Measurements from ENCODE around the gene HHEX.

The HHEX gene

DNA sequence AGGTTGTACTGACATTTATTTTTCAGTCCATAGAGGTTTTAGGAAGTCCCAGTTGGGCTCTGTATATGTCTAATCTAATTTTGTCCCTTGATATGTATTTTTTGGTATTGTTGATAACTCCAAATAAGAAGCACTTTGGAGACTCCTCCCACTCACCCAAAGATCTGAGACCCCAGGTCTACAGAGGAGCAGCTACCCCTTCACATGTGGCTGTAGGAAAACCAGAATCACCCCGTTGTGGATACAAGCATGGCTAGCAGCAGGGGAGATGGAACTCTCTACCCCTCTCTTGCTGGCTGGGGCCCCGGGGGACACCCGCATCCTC is 9.4 kb downstream of the HHEX start:
- H3K4me3 ChIP-seq (ENCODE audit: control insufficient read depth, low read depth, low read length), result peak overlapping the region; percentile 54
- TF ChIP-seq, protein P1, sequence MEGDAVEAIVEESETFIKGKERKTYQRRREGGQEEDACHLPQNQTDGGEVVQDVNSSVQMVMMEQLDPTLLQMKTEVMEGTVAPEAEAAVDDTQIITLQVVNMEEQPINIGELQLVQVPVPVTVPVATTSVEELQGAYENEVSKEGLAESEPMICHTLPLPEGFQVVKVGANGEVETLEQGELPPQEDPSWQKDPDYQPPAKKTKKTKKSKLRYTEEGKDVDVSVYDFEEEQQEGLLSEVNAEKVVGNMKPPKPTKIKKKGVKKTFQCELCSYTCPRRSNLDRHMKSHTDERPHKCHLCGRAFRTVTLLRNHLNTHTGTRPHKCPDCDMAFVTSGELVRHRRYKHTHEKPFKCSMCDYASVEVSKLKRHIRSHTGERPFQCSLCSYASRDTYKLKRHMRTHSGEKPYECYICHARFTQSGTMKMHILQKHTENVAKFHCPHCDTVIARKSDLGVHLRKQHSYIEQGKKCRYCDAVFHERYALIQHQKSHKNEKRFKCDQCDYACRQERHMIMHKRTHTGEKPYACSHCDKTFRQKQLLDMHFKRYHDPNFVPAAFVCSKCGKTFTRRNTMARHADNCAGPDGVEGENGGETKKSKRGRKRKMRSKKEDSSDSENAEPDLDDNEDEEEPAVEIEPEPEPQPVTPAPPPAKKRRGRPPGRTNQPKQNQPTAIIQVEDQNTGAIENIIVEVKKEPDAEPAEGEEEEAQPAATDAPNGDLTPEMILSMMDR (conservative IDR thresholded peaks at IDR 0.05; ENCODE audit: control insufficient read depth, insufficient read depth, low read depth, low read length), result no peak
- no peak for DNase-seq (ENCODE audit: low read depth)

DNA sequence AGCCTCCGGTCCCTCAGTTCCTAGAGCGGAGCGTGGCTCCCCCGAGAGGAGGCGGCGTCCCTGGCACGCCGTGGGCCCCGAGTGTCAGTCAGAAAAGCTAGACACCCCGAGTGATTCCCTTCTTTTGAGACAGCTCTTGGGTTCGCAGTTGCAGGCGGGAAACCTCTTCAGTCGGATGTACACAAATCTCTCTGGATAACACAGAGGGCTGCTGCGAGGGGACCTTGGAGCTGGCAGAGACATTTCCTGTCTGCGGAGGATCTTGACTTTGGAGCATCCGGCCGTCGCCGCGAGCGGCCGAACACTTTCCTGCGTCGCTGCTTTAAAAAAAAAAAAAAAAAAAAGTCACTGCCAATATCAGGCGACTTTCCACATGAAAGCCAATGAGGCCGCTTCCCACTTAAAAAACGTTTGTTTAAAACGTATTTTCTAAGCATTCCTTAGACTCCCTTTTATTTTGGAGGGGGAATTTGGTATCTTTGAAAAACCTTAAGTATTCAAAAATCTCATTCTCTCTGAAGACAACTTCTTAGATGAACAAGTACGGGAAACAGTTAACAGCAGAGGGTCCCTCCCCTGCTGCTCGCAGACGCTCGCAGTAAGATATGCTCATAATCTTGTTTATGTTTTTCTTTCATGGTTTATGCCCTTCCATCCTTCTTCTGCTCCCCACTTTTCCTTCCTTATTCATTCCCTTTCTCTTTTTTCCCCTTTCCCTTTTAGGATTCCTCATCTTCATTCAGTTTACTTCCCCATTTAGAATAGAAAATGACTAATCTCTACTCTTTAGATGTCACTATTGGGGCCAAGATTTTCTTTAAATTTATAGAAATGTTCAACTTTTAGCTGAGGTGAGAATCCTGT is 10.0 kb downstream of the HHEX start:
- peak overlapping the region; percentile 54 for H3K4me3 ChIP-seq (ENCODE audit: control insufficient read depth, low read depth, low read length)
- TF ChIP-seq, protein P1 (conservative IDR thresholded peaks at IDR 0.05; ENCODE audit: control insufficient read depth, insufficient read depth, low read depth, low read length), result no peak
- peak; percentile 43 for DNase-seq (ENCODE audit: low read depth)

DNA sequence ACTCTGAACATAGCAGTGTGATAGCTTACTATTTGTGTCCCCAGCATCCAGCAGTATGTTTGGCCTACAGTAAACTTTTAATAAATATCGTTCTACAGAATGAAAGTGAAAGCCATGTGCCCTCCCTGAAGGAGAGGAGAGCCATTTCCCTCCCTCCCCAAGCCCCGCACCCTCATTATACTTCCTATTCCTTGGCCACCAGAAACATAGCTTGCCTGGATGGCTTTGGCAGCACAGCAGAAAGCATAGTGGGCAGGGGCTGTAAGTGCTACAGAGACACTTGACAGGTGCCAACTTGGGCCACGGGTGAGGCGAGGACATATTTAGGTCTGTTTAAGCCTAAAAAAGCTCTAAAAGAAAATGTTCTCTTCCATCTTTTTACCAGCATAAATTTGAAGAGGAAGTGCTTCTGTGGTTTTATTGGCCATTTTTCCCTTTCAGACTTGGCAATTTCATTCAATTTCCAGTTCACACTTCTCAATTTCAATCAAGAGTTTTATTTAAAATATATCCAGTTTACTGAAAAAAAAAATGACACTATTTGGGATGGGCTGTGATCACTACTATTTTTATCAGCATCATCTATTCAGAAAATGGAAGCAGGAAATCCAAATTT is 12.7 kb downstream of the HHEX start:
- TF ChIP-seq, protein P1 (conservative IDR thresholded peaks at IDR 0.05; ENCODE audit: control insufficient read depth, insufficient read depth, low read depth, low read length), result no peak
- H3K4me3 ChIP-seq (ENCODE audit: control insufficient read depth, low read depth, low read length), result no peak overlapping the region
- DNase-seq (ENCODE audit: low read depth), result no peak

DNA sequence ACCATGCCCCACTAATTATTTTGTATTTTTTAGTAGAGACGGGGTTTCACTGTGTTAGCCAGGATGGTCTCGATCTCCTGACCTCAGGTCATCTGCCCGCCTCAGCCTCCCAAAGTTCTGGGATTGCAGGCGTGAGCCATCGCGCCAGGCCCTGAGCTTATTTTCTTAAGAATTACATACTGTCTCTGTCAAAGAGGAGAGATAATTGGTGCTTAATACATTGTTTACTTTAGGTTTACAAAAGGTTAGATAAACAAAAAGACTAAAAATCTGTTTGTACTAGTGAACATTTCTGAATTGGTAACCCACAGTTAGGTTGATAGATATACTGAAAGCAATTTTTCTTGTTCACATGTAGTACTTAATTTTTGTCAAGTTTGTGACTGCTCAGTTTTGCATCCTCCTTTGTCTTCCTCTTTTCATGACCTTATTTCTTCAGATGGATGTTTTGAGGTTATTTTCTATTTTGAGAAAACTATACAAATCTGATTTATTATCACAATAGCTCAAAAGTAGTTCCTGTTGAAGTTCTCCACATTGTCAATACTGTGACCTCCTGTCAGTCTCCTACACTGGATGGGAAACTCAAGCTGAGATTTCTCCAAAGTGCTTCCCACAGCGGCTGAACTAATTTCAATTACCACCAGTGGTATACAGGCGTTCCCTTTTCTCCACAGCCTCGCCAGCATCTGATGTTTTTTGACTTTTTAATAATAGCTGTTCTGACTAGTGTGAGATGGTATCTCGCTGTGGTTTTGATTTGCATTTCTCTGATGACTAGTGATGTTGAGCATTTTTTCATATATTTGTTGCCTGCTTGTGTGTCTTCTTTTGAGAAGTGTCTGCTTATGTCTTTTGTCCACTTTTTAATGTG is 22.5 kb downstream of the HHEX start:
- H3K4me3 ChIP-seq (ENCODE audit: control insufficient read depth, low read depth, low read length), result no peak overlapping the region
- TF ChIP-seq, protein P1 (conservative IDR thresholded peaks at IDR 0.05; ENCODE audit: control insufficient read depth, insufficient read depth, low read depth, low read length), result no peak
- no peak for DNase-seq (ENCODE audit: low read depth)

DNA sequence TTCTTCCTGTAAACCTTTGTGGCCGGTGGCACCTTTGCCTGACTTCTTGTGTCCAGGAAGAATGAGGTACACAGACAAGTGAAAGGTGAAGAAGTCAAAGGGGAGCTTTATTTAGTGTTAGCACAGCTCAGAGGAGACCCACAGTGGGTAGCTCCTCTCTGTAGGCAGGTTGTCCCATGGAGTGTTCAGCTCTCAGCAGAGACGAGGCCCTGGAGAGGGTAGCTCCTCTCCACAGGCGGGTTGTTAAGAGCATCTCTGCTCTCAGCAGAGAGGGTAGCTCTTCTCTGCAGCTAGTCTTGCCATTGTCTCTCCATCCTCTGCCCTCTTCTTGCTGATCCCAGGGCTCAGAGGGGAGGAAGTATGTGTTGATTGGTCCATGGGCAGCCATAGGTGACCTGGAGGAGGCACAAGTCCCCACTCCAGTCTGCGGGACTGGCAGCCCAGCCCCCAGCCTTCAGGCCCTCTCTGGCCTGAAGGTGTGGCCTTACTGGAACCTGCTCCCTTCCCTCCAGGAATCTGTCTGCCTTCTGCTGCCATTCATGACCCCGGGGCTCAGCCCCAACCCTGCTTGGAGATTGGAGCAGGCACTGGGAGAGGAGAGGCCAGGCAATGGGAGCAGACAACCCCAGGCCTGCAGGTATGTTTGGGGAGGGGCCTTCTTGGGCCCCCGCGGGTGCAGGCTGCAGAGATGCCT is 24.5 kb downstream of the HHEX start:
- TF ChIP-seq, protein P1 (conservative IDR thresholded peaks at IDR 0.05; ENCODE audit: control insufficient read depth, insufficient read depth, low read depth, low read length), result no peak
- DNase-seq (ENCODE audit: low read depth), result no peak
- H3K4me3 ChIP-seq (ENCODE audit: control insufficient read depth, low read depth, low read length), result no peak overlapping the region

DNA sequence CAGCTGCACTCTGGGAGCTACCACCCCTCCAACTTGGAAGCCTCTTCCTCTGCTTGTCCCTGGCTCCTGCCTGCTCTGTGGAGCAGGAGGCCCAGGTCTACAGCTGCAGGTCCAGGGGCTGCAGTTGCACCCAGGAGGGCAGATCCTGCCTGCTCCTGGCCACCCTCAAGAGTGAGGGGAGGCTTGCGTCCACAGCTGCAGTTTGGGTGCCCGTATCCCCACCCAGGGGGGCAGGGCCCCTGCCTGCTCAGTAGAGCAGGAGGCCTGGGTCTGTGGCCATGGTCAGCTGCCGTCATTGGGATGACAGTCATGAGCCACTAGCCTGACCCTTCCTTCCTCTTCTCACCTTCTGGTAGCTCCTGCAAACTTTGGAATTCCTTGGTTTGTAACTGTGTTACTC is 25.1 kb downstream of the HHEX start:
- H3K4me3 ChIP-seq (ENCODE audit: control insufficient read depth, low read depth, low read length), result no peak overlapping the region
- TF ChIP-seq, protein P1 (conservative IDR thresholded peaks at IDR 0.05; ENCODE audit: control insufficient read depth, insufficient read depth, low read depth, low read length), result no peak
- DNase-seq (ENCODE audit: low read depth), result no peak

Measured in fibroblast of mammary gland (primary cell).